Lung (tissue), 12 donors: Measurements from ENCODE around the gene ENTPD2. TPM values are rescaled to one million over a fixed set of nuclear protein-coding genes. Genes with fewer than 3 reads are reported as not detected.
A peak's percentile ranks its signal among the peaks of the same experiment; 100 is the strongest.

Experiments used
- ATAC-seq: fragments of 200-7000 bp; cut with Tn5 transposase; one replicate; pipeline ENCODE4 v1.9.1; 2020; ENCODE audit warnings: moderate number of reproducible peaks; ENCODE audit not compliant: insufficient read depth, low FRiP score
- DNase-seq, 3 donors: peaks; one replicate each; pipeline ENCODE4 v3.0.0-alpha.2; 2013 to 2017
- H3K27ac ChIP-seq, 2 donors: one replicate each; pipeline ENCODE4 v1.5.1; 2013; ENCODE audit warnings: mild to moderate bottlenecking in 2 of 2, moderate library complexity in 2 of 2, control low read depth in 1 of 2, inconsistent platforms in 1 of 2, low read depth in 1 of 2, low read length in 1 of 2
- H3K27me3 ChIP-seq, 3 donors: one replicate each; pipeline ENCODE4 v1.5.1; 2013; ENCODE audit warnings: low read length in 2 of 3; ENCODE audit not compliant: control insufficient read depth in 3 of 3, insufficient read depth in 3 of 3
- H3K36me3 ChIP-seq, 4 donors: one replicate each; pipeline ENCODE4 v1.5.1; 2013; ENCODE audit warnings: low read length in 4 of 4, mild to moderate bottlenecking in 1 of 4, moderate library complexity in 1 of 4; ENCODE audit not compliant: control insufficient read depth in 4 of 4, insufficient read depth in 4 of 4
- H3K4me1 ChIP-seq, 5 donors: one replicate each; pipeline ENCODE4 v1.5.1; 2013; ENCODE audit warnings: low read length in 5 of 5, mild to moderate bottlenecking in 2 of 5, moderate library complexity in 1 of 5; ENCODE audit not compliant: control insufficient read depth in 5 of 5, insufficient read depth in 5 of 5
- H3K4me3 ChIP-seq: one replicate; pipeline ENCODE4 v1.5.1; 2013; ENCODE audit warnings: mild to moderate bottlenecking, control low read depth, moderate library complexity
- H3K9ac ChIP-seq, 2 donors: one replicate each; pipeline ENCODE4 v1.5.1; 2013; ENCODE audit warnings: low read length in 2 of 2, control low read depth in 1 of 2; ENCODE audit not compliant: insufficient read depth in 1 of 2
- H3K9me3 ChIP-seq, 4 donors: one replicate each; pipeline ENCODE4 v1.5.1; 2013; ENCODE audit warnings: low read length in 3 of 4, mild to moderate bottlenecking in 1 of 4, moderate library complexity in 1 of 4; ENCODE audit not compliant: control insufficient read depth in 4 of 4, insufficient read depth in 3 of 4
- WGBS, 2 donors: extraction: QIAGEN DNeasy Blood & Tissue Kit; methylation state at CpG; one replicate each; pipeline ENCODE4 v1.1.7; 2013; 5-methylcytosine and 5-hydroxymethylcytosine counted together
- polyA plus RNA-seq, 2 donors: library from polyadenylated mRNA; stranded (reverse); fragments of 200-250 nt; gene quantifications; one replicate each; pipeline ENCODE4 v1.2.1, GENCODE V29; 2013
- total RNA-seq, 2 donors: library from RNA; depleted of rRNA in 1 of 2; stranded (reverse); fragments of >200 nt in 1 of 2; gene quantifications; one replicate each; pipeline ENCODE4 v1.2.1, GENCODE V29; 2014 to 2021
- TF ChIP-seq, protein P1 (sequence below): IDR thresholded peaks from 2 replicates; pipeline ENCODE4 v1.5.1; 2012; ENCODE audit warnings: mild to moderate bottlenecking; ENCODE audit errors: control extremely low read depth, extremely low read depth
- donor health status: control.
- donor health status: control.
- donor health status: Bipolar disorder and iron deficiency.
- donor health status: healthy.
- donor health status: DM: yes; HTN: yes; CAD: no.

ENTPD2 gene
- total and polyA plus RNA-seq, 4 donors, result 0.39 to 3.2 (median 1.2) TPM

DNA sequence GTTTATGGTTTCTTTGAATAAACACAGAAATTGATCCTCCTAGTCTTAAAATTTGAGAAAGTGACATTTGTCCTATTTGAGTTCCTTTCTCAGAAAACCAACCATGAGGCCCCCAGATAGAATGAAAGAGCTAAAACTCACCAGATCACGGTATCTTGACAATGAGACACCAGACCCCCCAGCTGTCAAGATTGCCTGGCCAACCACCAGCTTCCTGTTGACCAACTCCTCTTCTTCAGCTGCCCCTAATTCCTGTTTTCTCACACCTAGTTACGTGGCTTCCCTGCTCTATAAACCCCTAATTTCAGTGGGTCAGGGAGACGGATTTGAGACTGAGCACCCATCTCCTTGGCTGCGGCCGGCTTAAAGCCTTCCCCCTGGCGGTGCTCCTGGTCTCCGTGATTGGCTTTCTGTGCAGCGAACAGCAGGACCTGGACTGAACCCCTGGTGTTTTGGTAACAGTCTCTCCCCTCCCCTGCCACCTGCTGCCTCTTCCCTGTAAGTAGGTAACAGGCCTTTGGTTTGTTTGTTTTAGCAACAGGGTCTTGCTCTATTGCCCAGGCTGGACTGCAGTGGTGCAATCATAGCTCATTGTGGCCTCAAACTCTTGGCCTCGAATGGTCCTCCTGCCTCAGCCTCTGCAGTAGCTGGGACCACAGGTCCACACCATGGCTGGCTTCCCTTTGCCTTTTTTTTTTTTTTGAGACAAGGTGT, 4.8 kb upstream of the ENTPD2 start:
- Histone ChIP-seq H3K4me3 (no peak overlapping the region), H3K36me3 (no peaks in the 10 kb centered on the region), H3K27me3 (peaks cover 0 to 9% (median 0%) of the 10 kb centered on the region in 3 donors), H3K4me1 (peaks cover 0 to 33% (median 12%) of the 10 kb centered on the region in 5 donors), H3K9ac (no peak overlapping the region), H3K27ac (no peak overlapping the region), H3K9me3 (no peaks in the 10 kb centered on the region)
- no peak for ATAC-seq
- DNase-seq, result no peak
- WGBS, 2 donors, result 71 to 80% methylated on average over 9 of the region's 9 CpGs
- TF ChIP-seq, protein P1, sequence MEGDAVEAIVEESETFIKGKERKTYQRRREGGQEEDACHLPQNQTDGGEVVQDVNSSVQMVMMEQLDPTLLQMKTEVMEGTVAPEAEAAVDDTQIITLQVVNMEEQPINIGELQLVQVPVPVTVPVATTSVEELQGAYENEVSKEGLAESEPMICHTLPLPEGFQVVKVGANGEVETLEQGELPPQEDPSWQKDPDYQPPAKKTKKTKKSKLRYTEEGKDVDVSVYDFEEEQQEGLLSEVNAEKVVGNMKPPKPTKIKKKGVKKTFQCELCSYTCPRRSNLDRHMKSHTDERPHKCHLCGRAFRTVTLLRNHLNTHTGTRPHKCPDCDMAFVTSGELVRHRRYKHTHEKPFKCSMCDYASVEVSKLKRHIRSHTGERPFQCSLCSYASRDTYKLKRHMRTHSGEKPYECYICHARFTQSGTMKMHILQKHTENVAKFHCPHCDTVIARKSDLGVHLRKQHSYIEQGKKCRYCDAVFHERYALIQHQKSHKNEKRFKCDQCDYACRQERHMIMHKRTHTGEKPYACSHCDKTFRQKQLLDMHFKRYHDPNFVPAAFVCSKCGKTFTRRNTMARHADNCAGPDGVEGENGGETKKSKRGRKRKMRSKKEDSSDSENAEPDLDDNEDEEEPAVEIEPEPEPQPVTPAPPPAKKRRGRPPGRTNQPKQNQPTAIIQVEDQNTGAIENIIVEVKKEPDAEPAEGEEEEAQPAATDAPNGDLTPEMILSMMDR, result no peak

DNA sequence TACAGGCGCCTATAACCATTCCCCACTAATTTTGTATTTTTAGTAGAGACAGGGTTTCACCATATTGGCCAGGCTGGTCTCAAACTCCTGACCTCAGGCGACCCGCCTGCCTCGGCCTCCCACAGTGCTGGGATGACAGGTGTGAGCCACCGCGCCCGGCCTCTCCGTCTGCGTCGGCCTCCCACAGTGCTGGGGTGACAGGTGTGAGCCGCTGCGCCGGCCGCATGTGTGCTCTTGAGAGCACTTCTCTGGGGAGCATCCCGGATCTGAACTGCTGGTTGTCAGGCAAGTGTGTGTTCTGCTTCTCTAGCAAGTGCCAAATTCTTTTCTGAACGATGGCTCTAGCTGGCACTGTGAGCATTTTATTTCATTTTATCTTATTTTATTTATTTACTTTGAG, 3.7 kb upstream of the ENTPD2 start:
- Histone ChIP-seq H3K4me1 (peaks cover 0 to 39% (median 12%) of the 10 kb centered on the region in 5 donors), H3K9ac (no peak overlapping the region), H3K27me3 (peaks cover 0 to 16% (median 4%) of the 10 kb centered on the region in 3 donors), H3K9me3 (no peaks in the 10 kb centered on the region), H3K4me3 (no peak overlapping the region), H3K36me3 (no peaks in the 10 kb centered on the region), H3K27ac (no peak overlapping the region)
- ATAC-seq, result no peak
- DNase-seq, result no peak
- TF ChIP-seq, protein P1, result no peak
- WGBS, 2 donors, result 74 to 83% methylated on average over 16 of the region's 16 CpGs

DNA sequence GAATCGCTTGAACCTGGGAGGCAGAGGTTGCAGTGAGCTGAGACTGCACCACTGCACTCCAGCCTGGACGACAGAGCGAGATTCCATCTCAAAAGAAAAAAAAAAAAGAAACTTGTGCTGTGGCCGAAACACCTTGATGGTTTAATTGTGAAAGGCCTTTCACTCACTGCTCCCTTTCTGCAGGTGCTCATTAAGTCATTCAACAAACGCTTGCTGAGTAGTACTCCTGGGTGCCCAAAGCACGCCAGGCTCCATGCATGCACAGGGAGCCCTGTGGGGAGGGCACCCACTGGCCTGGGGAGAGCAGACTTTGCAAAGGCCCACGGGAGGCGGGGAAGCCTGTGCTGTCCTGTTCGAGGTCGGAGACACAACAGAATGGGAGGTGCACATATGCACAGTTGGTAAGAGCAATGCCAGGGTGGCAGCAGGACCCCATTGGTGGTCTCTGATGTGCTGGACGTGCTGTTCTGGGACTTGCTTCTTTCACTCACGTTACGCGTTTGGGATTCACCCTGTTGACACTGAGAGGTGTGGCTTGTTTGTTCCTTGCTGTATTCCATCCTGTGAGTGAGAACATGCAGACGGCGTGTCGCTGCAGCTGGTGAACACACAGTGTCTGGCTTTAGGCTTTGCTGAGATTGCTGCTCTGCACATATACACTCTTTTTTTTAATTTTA, 3.0 kb upstream of the ENTPD2 start:
- no peak overlapping the region for H3K4me3 ChIP-seq
- no peak overlapping the region for H3K27ac ChIP-seq
- ATAC-seq (no peak), DNase-seq (peak; percentile 81 to 85 (median 81))
- no peak overlapping the region for H3K9ac ChIP-seq
- peaks cover 0 to 16% (median 4%) of the 10 kb centered on the region in 3 donors for H3K27me3 ChIP-seq
- H3K36me3 ChIP-seq, result no peaks in the 10 kb centered on the region
- WGBS, 2 donors, result 79 to 84% methylated on average over 17 of the region's 17 CpGs
- TF ChIP-seq, protein P1, result no peak
- no peaks in the 10 kb centered on the region for H3K9me3 ChIP-seq
- H3K4me1 ChIP-seq, result peaks cover 0 to 39% (median 12%) of the 10 kb centered on the region in 5 donors
